SH-SY5Y (cell line): ENCODE results near the gene PAQR3.

ENCODE experiments used
- GATA2 ChIP-seq: IDR thresholded peaks from 2 replicates; pipeline ENCODE4 v1.6.1; 2011; ENCODE audit warnings: mild to moderate bottlenecking, low read depth, low read length
- GATA3 ChIP-seq: IDR thresholded peaks from 2 replicates; pipeline ENCODE4 v1.6.1; 2011; ENCODE audit warnings: low read depth, mild to moderate bottlenecking, low read length, moderate library complexity

Gene PAQR3

GRCh38 chr4:78901882-78902281 lies 37.4 kb downstream of the PAQR3 start:
- TF ChIP-seq GATA3 (no peak), GATA2 (no peak)

DNA sequence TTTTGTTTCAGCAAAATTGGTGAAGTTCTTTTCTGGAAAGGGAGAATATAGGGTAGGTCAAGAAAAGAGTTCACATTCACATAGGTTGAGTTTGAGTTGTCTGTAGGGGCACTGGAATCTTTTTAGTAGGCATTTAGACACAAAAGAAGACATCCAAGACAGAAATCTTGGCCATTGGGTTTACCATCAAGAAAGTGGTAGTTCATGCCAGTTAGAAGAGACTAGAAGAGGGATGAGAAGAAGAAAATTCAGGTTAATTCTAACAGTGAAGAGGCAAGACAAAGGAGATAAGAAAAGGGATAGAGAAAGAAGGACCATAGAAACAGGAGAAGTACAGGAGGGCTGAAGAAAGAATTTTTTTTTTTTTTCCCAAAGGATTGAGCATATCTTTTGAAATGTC lies 39.9 kb downstream of the PAQR3 start:
- TF ChIP-seq GATA3 (no peak), GATA2 (no peak)

GRCh38 chr4:78889955-78890354 lies 49.3 kb downstream of the PAQR3 start:
- no peak for TF ChIP-seq GATA3
- no peak for TF ChIP-seq GATA2

DNA sequence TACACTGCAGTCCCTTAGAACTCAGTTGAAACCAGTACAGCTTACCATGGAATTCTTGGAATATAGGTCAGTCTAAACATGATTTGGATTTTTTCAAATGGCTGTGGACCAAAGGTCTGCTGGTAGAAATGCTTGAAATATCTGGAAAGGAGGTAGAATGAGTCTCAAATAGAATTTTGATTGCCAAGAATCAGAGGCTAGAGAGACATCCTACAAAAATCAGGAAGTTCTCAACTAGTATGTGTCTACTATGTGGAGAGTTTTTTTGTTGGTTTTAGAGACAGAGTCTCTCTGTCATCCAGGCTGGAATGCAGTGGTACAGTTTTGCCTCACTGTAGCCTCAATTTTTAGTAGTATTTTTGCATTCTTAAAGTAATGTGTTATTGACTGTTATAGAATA lies 53.6 kb downstream of the PAQR3 start:
- TF ChIP-seq GATA3 (no peak), GATA2 (no peak)

GRCh38 chr4:78880874-78881492 lies 58.3 kb downstream of the PAQR3 start:
- TF ChIP-seq GATA2 (no peak), GATA3 (no peak)

DNA sequence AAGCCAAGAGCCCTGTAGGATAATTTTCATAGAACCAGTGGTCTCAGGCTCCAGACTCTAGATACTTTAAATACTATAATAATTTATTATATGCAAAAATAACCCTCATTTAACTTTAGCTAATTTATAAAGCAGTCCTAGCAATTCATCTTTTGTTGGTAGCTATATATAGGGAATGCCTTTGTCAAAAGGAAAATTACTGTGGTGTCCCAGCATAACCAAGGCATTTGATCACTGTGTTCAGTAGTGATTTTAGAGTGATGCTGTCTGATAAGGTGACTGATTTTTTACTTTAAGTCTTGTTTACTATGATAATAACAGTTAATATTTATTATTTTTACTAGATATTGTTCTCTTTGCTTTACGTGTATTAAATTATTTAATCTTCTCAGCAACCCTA lies 61.2 kb downstream of the PAQR3 start:
- TF ChIP-seq GATA3: no peak
- TF ChIP-seq GATA2: no peak

- TF ChIP-seq GATA3: no peak
- no peak for TF ChIP-seq GATA2
These were observed 62.5 kb downstream of the PAQR3 start for GRCh38 chr4:78876568-78877320.

DNA sequence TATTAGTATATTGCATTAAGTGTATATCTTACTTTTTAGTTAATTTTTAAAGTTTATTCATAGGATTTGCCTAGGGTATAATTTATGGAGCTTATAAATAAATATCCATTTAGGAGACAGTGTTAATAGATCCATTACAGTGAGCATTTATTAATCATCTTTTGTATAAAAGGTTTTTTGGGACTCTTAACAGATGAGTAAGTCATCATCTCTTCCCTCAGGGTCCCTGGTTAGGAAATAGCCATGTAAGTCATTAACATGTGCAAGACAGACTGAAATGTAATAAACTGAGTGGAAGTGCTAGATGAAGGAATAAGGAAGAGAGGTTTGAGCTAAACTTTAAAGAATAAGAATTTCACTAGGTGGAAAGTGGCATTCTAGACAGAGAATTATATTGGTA lies 69.2 kb downstream of the PAQR3 start:
- TF ChIP-seq GATA3 (no peak), GATA2 (no peak)

DNA sequence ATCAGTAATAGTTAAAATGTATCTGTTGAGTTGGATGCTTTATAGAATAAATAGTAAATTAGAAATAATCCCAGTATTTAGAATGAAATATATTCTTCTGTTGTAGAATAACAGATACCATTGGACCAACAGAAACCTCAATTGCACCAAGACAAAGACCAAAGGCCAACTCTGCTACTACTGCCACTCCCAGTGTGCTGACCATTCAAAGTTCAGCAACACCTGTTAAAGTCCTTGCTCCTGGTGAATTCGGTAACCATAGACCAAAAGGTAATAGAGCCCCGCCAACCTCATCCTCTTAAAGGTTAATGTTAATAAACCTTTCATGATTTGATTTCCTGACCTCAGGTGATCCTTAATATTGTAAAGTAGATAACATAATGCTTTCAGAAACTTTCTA lies 73.8 kb downstream of the PAQR3 start:
- TF ChIP-seq GATA2 (no peak), GATA3 (no peak)

GRCh38 chr4:78864405-78865024 lies 74.7 kb downstream of the PAQR3 start:
- no peak for TF ChIP-seq GATA2

- no peak for TF ChIP-seq GATA3
- TF ChIP-seq GATA2: no peak
These were observed 75.2 kb downstream of the PAQR3 start for GRCh38 chr4:78863991-78864390.

DNA sequence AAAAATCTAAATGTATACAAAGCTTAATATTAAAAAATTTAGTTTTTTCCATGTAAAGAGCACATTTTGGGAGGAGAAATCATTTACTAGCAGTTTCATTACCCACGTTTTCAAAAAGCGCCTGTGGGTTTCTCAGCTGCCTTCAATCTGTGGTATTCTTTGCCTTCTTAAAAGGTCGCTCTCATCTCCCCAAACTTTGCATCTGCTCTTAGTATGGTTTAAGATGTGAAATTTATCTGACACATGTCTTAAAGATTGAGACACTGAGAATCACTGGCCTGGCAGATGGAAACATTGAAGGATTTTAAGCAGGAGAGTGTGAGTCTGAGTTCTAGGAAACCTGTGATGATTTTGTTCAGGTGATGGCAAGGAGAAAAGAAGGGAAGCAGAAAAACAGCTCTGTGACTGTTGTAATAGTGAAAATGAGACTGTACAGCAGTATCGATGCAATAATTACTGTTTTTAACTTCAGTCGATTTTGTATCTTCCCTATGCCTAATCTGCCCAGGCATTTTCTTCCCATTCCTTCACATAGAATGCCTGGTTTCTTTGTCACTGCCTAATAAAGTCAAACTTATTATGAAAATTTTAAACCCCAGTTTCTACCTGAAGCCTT lies 75.9 kb downstream of the PAQR3 start:
- TF ChIP-seq GATA2 (no peak), GATA3 (no peak)

DNA sequence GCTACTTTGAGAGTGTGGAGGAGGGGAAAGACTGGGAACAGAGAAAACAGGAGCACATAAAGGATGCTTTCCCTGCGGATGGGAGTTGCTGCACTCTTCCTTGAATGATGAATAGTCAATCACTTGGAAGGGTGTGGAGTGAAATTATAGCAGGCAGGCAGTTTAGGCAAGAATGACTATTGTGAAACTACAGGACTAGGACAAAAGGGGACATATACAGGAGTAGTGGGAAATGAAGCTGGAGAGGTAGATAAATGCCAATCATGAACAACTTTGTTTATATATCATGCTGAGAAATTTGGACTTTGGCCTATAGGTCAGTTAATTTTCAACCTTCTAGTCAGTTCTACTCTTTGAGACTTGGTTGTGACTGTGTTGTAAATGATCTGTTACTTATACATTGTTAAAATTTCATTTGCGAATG lies 76.9 kb downstream of the PAQR3 start:
- no peak for TF ChIP-seq GATA2
- no peak for TF ChIP-seq GATA3
